MCF 10A (cell line): Measurements from ENCODE around the gene UBE2QL1. TPM values are rescaled to one million over a fixed set of nuclear protein-coding genes. Genes with fewer than 3 reads are reported as not detected.

Source experiments
- BruUV-seq: library from RNA; stranded (reverse); fragments of 400-500 nt; replicated peaks from 2 replicates; lab custom pipeline; 2021; lab: Mats Ljungman, UMichigan
- CTCF ChIA-PET: fragments of 300-600 bp; sonication (Branson Sonifier 250); formaldehyde crosslinking; extraction: SDS; loops from one replicate; lab custom pipeline; 2021; ENCODE audit warnings: antibody characterized with exemption, inconsistent platforms; lab: Yijun Ruan, JAX
- POLR2A ChIA-PET: fragments of 300-600, 350-650 bp; sonication (Branson Sonifier 250); formaldehyde crosslinking; extraction: SDS; loops from one replicate; lab custom pipeline; 2020; ENCODE audit warnings: antibody characterized with exemption, inconsistent platforms; lab: Yijun Ruan, JAX
- DNase-seq: peaks from one replicate; pipeline ENCODE4 v3.0.0-alpha.2; 2018; ENCODE audit not compliant: unreplicated experiment
- H3K27ac Mint-ChIP-seq: one replicate; pipeline ENCODE4 v1.8.0; 2022; ENCODE audit warnings: mild to moderate bottlenecking, low read depth, mixed read lengths; ENCODE audit not compliant: unreplicated experiment
- H3K27me3 Mint-ChIP-seq: one replicate; pipeline ENCODE4 v1.8.0; 2022; ENCODE audit warnings: mixed read lengths; ENCODE audit not compliant: insufficient read depth, unreplicated experiment
- H3K36me3 Mint-ChIP-seq: one replicate; pipeline ENCODE4 v1.8.0; 2022; ENCODE audit warnings: mild to moderate bottlenecking, moderate library complexity, mixed read lengths; ENCODE audit not compliant: insufficient read depth, unreplicated experiment
- H3K4me1 Mint-ChIP-seq: one replicate; pipeline ENCODE4 v1.8.0; 2022; ENCODE audit warnings: mixed read lengths; ENCODE audit not compliant: insufficient read depth, unreplicated experiment
- H3K4me3 Mint-ChIP-seq: one replicate; pipeline ENCODE4 v1.8.0; 2022; ENCODE audit warnings: mild to moderate bottlenecking, moderate library complexity, mixed read lengths; ENCODE audit not compliant: unreplicated experiment
- H3K9me3 Mint-ChIP-seq: one replicate; pipeline ENCODE4 v1.8.0; 2022; ENCODE audit warnings: mixed read lengths; ENCODE audit not compliant: unreplicated experiment
- CTCF ChIP-seq: fragments of 200-600 bp; IDR thresholded peaks from one replicate; pipeline ENCODE4 v1.8.0; 2022; ENCODE audit warnings: antibody characterized with exemption, mild to moderate bottlenecking; ENCODE audit not compliant: unreplicated experiment
- intact Hi-C: fragments of 100-400 bp; cut with micrococcal nuclease; formaldehyde crosslinking; loops from 2 replicates; pipeline ENCODE4 v1.14.1; 2022
- total RNA-seq: library from RNA; stranded (reverse); gene quantifications from 2 replicates; pipeline ENCODE4 v1.2.3, GENCODE V29; 2022

Gene UBE2QL1
- total RNA-seq, 1 experiment from 2014 or later: not detected

- no peak for DNase-seq
- intact Hi-C loops: no loop called here
- POLR2A ChIA-PET: no interaction called here
- no peak for TF ChIP-seq CTCF
- Mint-ChIP-seq H3K36me3 (no peaks in the 10 kb centered on the region), H3K27ac (no peak overlapping the region), H3K9me3 (no peaks in the 10 kb centered on the region), H3K4me1 (no peaks in the 10 kb centered on the region), H3K27me3 (peaks cover 62% of the 10 kb centered on the region), H3K4me3 (no peak overlapping the region)
- BruUV-seq: no TSS peak
- CTCF ChIA-PET: interaction anchor here (0.7 to 1.0 kb wide), 2 partner anchors 486 to 1028 kb away, joined by 3 read pairs; no protein-coding TSS in a partner anchor
Observed at GRCh38 chr5:6525422-6525821, 76.8 kb downstream of the UBE2QL1 start.

- TF ChIP-seq CTCF: no peak
- no peaks in the 10 kb centered on the region for H3K36me3 Mint-ChIP-seq
- no peaks in the 10 kb centered on the region for H3K9me3 Mint-ChIP-seq
- H3K4me1 Mint-ChIP-seq: no peaks in the 10 kb centered on the region
- CTCF ChIA-PET: interaction anchor here (0.7 to 1.0 kb wide), 2 partner anchors 486 to 1029 kb away, joined by 3 read pairs; no protein-coding TSS in a partner anchor
- no peak overlapping the region for H3K27ac Mint-ChIP-seq
- no peak overlapping the region for H3K4me3 Mint-ChIP-seq
- no TSS peak for BruUV-seq
- POLR2A ChIA-PET: no interaction called here
- peaks cover 62% of the 10 kb centered on the region for H3K27me3 Mint-ChIP-seq
- intact Hi-C loops: loop anchor here (2.0 kb wide), 1 partner anchor 1029 kb away; no protein-coding TSS in a partner anchor
- DNase-seq: peak; percentile 29
Observed at GRCh38 chr5:6525910-6526309, 77.3 kb downstream of the UBE2QL1 start.

GRCh38 chr5:6527749-6528455 lies 79.2 kb downstream of the UBE2QL1 start:
- Mint-ChIP-seq H3K27ac (no peak overlapping the region), H3K27me3 (peaks cover 51% of the 10 kb centered on the region), H3K36me3 (no peaks in the 10 kb centered on the region), H3K4me1 (no peaks in the 10 kb centered on the region), H3K4me3 (no peak overlapping the region), H3K9me3 (no peaks in the 10 kb centered on the region)
- ChIA-PET POLR2A (no interaction called here), CTCF (interaction anchor here (0.6 kb wide), 2 partner anchors 68 to 92 kb away, joined by 3 read pairs; no protein-coding TSS in a partner anchor)
- no peak for TF ChIP-seq CTCF
- BruUV-seq: no TSS peak
- DNase-seq: no peak
- intact Hi-C loops: loop anchor here (2.0 kb wide), 1 partner anchor 1031 kb away; no protein-coding TSS in a partner anchor

GRCh38 chr5:6535594-6535993 lies 86.9 kb downstream of the UBE2QL1 start:
- TF ChIP-seq CTCF: no peak
- POLR2A ChIA-PET: no interaction called here

More at GRCh38 chr5:6535594-6535993, 86.9 kb downstream of the UBE2QL1 start:
- Mint-ChIP-seq H3K36me3 (no peaks in the 10 kb centered on the region), H3K9me3 (peaks cover 9% of the 10 kb centered on the region), H3K27ac (no peak overlapping the region), H3K4me3 (no peak overlapping the region), H3K27me3 (peaks cover 42% of the 10 kb centered on the region), H3K4me1 (no peaks in the 10 kb centered on the region)
- DNase-seq: no peak
- no TSS peak for BruUV-seq
- CTCF ChIA-PET: no interaction called here
- intact Hi-C loops: no loop called here
